Muscle layer of colon (tissue), 2 donors: ENCODE data around the gene CKMT2.

Experiments used
- H3K27ac ChIP-seq: one replicate; pipeline ENCODE4 v1.7.0; 2013; ENCODE audit warnings: low read depth, mild to moderate bottlenecking, low read length, moderate library complexity
- H3K27me3 ChIP-seq, 2 donors: one replicate each; pipeline ENCODE4 v1.7.0; 2013; ENCODE audit warnings: low read length in 2 of 2, mild to moderate bottlenecking in 2 of 2; ENCODE audit not compliant: insufficient read depth in 2 of 2, control insufficient read depth in 1 of 2
- H3K36me3 ChIP-seq: one replicate; pipeline ENCODE4 v1.7.0; 2013; ENCODE audit warnings: mild to moderate bottlenecking, low read length; ENCODE audit not compliant: insufficient read depth
- H3K4me1 ChIP-seq: one replicate; pipeline ENCODE4 v1.7.0; 2013; ENCODE audit warnings: mild to moderate bottlenecking, low read length; ENCODE audit not compliant: insufficient read depth
- H3K4me3 ChIP-seq, 2 donors: one replicate each; pipeline ENCODE4 v1.7.0; 2013; ENCODE audit warnings: low read length in 2 of 2, low read depth in 1 of 2, mild to moderate bottlenecking in 1 of 2, moderate library complexity in 1 of 2
- H3K9ac ChIP-seq: one replicate; pipeline ENCODE4 v1.7.0; 2013; ENCODE audit warnings: low read length
- H3K9me3 ChIP-seq: one replicate; pipeline ENCODE4 v1.7.0; 2013; ENCODE audit warnings: mild to moderate bottlenecking, low read length
- donor health status: abdominal sarcoma.
- donor health status: Adenocarcinoma of cecum.

Gene CKMT2

GRCh38 chr5:81239613-81240012 lies 6.5 kb downstream of the CKMT2 start:
- no peaks in the 10 kb centered on the region for H3K9me3 ChIP-seq
- no peak overlapping the region for H3K9ac ChIP-seq
- H3K4me1 ChIP-seq: peaks cover 13% of the 10 kb centered on the region
- no peaks in the 10 kb centered on the region for H3K27me3 ChIP-seq
- H3K36me3 ChIP-seq: no peaks in the 10 kb centered on the region
- H3K4me3 ChIP-seq: no peak overlapping the region
- no peak overlapping the region for H3K27ac ChIP-seq

DNA sequence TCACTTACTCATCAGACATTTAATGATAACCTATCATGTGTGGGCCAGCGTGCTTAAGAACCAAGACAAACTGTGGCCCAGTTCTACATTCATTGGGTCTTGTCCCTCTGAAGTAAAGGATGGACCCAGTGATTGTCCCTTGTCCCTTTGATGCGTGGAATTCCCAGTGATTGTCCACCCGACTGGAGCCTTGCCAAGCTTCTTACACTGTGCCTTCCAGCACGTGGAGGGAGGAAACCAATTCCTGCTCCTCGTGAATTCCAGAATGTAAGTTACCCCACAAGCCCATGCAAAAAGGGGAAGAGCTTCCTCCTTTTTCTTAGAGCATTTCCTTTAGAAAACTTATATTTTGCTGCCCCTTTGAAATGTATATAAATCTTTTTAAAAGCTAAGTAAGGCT lies 7.9 kb downstream of the CKMT2 start:
- Histone ChIP-seq H3K36me3 (no peaks in the 10 kb centered on the region), H3K27ac (no peak overlapping the region), H3K27me3 (no peaks in the 10 kb centered on the region), H3K9me3 (no peaks in the 10 kb centered on the region), H3K9ac (no peak overlapping the region), H3K4me3 (no peak overlapping the region), H3K4me1 (peaks cover 2% of the 10 kb centered on the region)

DNA sequence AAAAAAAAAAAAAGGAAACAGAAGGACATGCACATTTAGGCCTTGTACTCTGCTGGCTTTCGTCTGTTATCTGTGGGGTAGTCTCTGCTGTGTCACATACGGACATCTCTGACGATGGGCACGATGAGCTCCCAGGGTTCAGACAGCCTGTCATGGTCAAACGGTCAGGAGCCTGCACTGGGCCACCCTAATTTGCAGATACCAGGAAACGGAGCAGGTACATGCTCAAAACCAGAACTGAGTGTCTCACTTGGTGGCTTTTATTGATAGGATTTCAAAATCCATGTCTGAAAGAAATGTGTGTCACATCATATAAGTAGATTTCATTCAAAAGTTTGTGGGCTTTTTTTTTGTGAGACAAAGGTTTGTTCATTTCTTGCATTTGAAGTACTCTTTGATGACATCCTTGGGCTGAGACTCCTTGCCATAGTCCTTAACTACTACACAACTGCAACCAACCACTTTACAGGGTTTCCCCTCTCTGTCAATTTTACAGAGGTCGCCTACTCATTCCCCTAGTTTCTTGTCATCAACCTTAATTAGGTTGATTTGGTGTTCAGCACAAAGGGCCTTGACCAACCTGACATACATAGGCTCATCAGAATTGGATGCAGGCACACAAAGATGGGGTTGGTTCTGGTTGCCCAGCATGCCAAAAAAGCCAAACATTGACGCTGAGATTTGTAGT lies 9.0 kb downstream of the CKMT2 start:
- Histone ChIP-seq H3K9ac (no peak overlapping the region), H3K4me3 (no peak overlapping the region), H3K36me3 (no peaks in the 10 kb centered on the region), H3K4me1 (no peaks in the 10 kb centered on the region), H3K27me3 (no peaks in the 10 kb centered on the region), H3K27ac (no peak overlapping the region), H3K9me3 (no peaks in the 10 kb centered on the region)

DNA sequence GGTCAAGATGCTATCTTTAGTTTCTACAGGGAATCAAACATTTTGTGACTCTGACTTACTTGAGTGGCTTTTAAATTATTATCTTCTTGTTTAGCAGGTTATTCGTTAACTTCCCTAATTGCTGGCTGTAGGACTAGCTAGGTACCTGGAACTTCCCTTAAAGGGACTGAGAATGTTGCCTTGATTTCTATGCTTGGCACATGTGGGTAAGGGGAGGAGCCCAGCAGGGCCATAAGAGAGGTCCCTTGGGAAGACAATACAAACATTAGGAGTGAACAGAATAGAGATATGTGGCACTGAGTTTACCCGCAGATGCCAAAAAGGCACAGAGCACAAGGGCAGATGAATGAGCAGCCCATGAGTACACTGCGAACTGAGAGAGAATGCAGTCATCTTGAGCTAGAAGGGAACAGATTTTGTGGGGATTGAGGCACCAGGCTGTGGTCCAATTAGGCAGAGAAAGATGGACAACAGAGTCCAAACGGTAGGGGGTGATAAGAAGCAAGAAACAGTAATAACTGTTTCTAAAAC lies 9.8 kb downstream of the CKMT2 start:
- peaks cover under 1% of the 10 kb centered on the region for H3K4me1 ChIP-seq
- no peak overlapping the region for H3K4me3 ChIP-seq
- no peaks in the 10 kb centered on the region for H3K9me3 ChIP-seq
- no peak overlapping the region for H3K27ac ChIP-seq
- no peak overlapping the region for H3K9ac ChIP-seq
- no peaks in the 10 kb centered on the region for H3K36me3 ChIP-seq
- no peaks in the 10 kb centered on the region for H3K27me3 ChIP-seq

- peaks cover 7% of the 10 kb centered on the region for H3K4me1 ChIP-seq
- H3K27ac ChIP-seq: no peak overlapping the region
Observed at GRCh38 chr5:81244451-81244850, 11.3 kb downstream of the CKMT2 start.

DNA sequence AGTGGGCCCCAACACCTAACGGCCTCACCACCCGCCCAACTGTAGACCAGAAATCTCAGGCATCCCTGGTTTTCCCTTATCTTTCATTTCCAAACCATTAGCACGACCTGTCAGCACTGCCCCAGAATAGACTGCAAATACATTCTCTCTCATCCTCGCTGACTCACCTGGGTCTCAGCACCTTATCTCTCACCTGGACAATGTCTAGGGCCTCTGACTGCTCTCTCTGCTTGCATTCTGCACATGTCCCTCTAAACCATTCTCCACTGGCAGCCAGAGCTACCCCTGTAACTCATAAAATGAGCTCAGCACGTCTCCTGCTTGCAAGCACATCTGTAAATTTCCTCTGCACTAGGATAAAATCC lies 12.7 kb downstream of the CKMT2 start:
- Histone ChIP-seq H3K9me3 (no peaks in the 10 kb centered on the region), H3K27me3 (no peaks in the 10 kb centered on the region), H3K9ac (no peak overlapping the region), H3K4me3 (no peak overlapping the region), H3K27ac (no peak overlapping the region), H3K36me3 (no peaks in the 10 kb centered on the region), H3K4me1 (peaks cover 7% of the 10 kb centered on the region)

More at GRCh38 chr5:81244451-81244850, 11.3 kb downstream of the CKMT2 start:
- Histone ChIP-seq H3K9me3 (no peaks in the 10 kb centered on the region), H3K36me3 (no peaks in the 10 kb centered on the region), H3K9ac (no peak overlapping the region), H3K27me3 (no peaks in the 10 kb centered on the region), H3K4me3 (no peak overlapping the region)

- no peak overlapping the region for H3K27ac ChIP-seq
- H3K4me3 ChIP-seq: no peak overlapping the region
- H3K36me3 ChIP-seq: no peaks in the 10 kb centered on the region
- peaks cover 7% of the 10 kb centered on the region for H3K4me1 ChIP-seq
- no peak overlapping the region for H3K9ac ChIP-seq
- no peaks in the 10 kb centered on the region for H3K9me3 ChIP-seq
- H3K27me3 ChIP-seq: no peaks in the 10 kb centered on the region
Observed at GRCh38 chr5:81246697-81247096, 13.6 kb downstream of the CKMT2 start.

DNA sequence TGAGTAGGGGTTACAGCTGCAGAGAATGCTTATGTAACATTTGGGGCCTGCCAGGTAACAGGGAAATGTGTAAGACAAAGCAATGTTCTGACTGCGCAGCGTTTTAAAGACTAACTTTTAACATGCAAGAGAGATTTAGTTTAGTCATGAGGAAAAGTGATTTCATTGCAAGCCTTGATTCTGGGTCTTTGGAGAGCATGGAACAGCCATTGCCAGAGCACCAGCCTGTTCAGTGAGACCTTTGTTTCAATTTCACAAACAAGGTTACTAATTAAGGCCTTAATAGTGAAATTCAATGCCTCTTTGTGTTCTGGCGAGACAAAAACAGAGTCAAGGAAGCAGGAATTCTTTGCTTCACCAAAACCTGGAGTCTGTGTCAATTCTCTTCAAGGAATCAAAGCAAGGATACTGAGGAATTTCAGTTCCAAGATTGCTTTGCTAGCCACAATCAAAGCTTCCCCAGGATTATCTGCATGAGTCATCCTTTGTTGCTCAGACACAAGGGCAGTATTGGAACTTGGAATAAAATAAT lies 14.4 kb downstream of the CKMT2 start:
- Histone ChIP-seq H3K4me3 (no peak overlapping the region), H3K36me3 (no peaks in the 10 kb centered on the region), H3K27me3 (no peaks in the 10 kb centered on the region), H3K27ac (no peak overlapping the region), H3K4me1 (peaks cover 7% of the 10 kb centered on the region), H3K9me3 (no peaks in the 10 kb centered on the region), H3K9ac (no peak overlapping the region)

DNA sequence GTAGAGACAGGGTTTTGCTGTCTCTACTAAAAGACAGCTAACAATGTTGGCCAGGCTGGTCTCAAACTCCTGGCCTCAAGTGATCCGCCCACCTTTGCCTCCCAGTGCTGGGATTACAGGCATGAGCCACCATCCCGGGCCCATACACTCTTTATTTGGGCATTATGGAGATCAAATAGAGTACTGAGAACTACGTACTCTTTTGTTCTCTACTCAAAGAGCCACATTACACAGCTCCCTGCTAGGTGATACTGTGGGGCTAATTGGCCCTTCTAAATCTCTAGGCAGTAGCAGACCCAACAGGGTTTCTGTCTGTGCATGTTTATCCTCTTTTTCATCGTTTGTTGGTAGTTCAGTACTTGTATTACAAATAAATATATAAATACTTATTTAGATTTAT lies 16.1 kb downstream of the CKMT2 start:
- H3K27ac ChIP-seq: no peak overlapping the region
- H3K4me1 ChIP-seq: peaks cover 7% of the 10 kb centered on the region
- no peak overlapping the region for H3K9ac ChIP-seq
- no peaks in the 10 kb centered on the region for H3K27me3 ChIP-seq
- H3K4me3 ChIP-seq: no peak overlapping the region
- no peaks in the 10 kb centered on the region for H3K9me3 ChIP-seq
- H3K36me3 ChIP-seq: peaks cover 6% of the 10 kb centered on the region

- H3K36me3 ChIP-seq: peaks cover 6% of the 10 kb centered on the region
- H3K9ac ChIP-seq: no peak overlapping the region
- no peaks in the 10 kb centered on the region for H3K27me3 ChIP-seq
- no peaks in the 10 kb centered on the region for H3K9me3 ChIP-seq
- no peak overlapping the region for H3K27ac ChIP-seq
- no peak overlapping the region for H3K4me3 ChIP-seq
- H3K4me1 ChIP-seq: peaks cover 7% of the 10 kb centered on the region
Observed at GRCh38 chr5:81250004-81250403, 16.9 kb downstream of the CKMT2 start.

DNA sequence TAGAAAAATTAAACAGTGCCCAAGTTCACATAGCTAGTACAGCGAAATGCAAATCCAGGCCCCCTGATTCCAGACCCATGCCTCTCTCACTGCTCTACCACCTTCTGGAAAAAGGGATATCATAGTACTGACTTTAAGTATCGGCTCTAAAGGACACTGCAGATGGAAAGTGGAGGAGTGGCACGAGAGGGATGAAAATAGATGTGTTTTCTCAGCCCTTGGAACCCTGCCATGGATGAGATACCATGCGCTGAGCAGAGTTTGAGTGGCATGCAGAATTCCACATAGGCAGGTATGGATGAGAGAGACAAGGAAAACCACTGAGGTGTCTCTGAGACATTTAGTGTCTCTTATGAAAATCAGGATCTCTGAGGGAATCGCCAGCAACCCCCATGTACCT lies 18.8 kb downstream of the CKMT2 start:
- Histone ChIP-seq H3K9ac (no peak overlapping the region), H3K4me3 (no peak overlapping the region), H3K9me3 (no peaks in the 10 kb centered on the region), H3K36me3 (peaks cover 6% of the 10 kb centered on the region), H3K27ac (no peak overlapping the region), H3K4me1 (peaks cover 7% of the 10 kb centered on the region), H3K27me3 (no peaks in the 10 kb centered on the region)

DNA sequence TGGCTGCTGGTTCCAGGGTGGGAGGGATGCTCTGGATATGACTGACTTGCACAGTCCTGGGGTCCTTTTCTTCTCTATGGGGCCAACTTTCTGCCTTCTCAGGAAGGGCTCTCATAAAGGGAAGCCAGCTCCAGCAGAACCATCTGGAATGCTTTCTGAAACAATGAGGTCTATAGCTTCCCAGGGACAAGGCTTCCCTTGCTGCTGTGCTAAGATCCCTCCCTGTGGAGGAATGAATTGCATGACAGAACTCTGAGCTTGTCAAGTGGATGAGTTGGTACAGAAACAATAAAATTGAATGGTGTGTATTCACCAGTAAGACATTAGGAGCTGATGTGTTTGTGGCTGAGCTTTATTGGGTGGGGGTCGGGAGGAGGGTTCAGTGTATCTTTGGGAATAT lies 19.8 kb downstream of the CKMT2 start:
- H3K27ac ChIP-seq: no peak overlapping the region
- no peak overlapping the region for H3K9ac ChIP-seq
- H3K4me1 ChIP-seq: peaks cover 7% of the 10 kb centered on the region
- H3K9me3 ChIP-seq: no peaks in the 10 kb centered on the region
- H3K36me3 ChIP-seq: peaks cover 6% of the 10 kb centered on the region
- no peak overlapping the region for H3K4me3 ChIP-seq
- H3K27me3 ChIP-seq: no peaks in the 10 kb centered on the region
